Myocyte (in vitro differentiated cells): ENCODE data around the gene AQP2. TPM values are rescaled to one million over a fixed set of nuclear protein-coding genes. Genes with fewer than 3 reads are reported as not detected.

ENCODE experiments used
- DNase-seq: peaks from one replicate; pipeline ENCODE4 v3.0.0-alpha.2; 2012; ENCODE audit warnings: low read depth
- total RNA-seq: library from RNA; depleted of rRNA; stranded (reverse); fragments of >200 nt; gene quantifications from 2 replicates; pipeline ENCODE4 v1.2.3, GENCODE V29; 2014

AQP2 gene
- total RNA-seq, 1 donor from 2014 or later = not detected

DNA sequence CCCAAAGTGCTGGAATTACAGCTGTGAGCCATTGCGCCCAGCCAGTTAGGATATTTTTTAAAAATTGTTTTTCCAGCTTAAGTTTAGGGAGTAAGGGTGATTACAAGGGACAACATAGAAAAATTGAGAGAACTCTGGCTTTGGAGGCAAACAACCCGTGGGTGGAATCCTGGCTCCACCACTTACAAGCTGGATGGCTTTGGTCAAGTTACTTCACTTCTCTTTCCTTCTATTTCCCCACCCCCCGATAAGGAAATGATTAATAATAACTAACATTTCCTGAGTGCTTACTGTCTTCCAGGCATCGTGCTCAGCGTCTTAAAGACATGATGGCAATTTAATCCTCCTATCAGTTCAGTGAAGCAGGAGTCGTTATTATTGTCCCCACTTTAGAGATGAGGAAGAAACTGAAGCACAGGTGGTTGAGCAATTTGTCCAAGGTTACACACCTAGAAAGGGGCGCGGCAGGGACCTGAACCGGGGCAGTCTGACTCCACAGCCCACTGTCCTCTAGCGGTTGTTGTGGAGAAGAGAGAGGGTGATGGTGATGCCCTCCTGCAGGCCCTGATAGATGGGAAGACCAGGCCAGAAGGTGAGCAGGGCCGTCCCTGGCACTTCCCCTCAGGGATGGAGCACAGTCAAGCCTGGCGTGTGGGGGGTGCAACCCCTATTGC is 30.2 kb upstream of the AQP2 start:
- no peak for DNase-seq

DNA sequence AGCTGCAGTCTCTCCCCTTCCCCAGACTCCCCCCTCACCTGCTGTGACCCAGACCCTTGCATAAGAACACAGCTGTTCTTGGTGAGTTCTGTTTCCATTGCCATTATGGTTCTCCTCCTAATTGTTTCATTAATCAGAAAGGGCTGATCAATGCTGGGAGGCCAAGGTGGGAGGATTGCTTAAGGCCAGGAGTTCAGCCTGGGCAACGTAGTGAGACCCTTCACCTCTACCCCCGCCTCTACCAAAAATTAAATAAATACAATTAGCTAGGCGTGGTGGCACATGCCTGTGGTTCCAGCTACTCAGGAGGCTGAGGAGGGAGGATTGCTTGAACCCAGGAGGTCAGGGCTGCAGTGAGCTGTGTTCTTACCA is 29.6 kb upstream of the AQP2 start:
- no peak for DNase-seq

- DNase-seq = no peak
Measured at GRCh38 chr12:49921299-49921698, 29.2 kb upstream of the AQP2 start.

- no peak for DNase-seq
Measured at GRCh38 chr12:49921936-49922335, 28.6 kb upstream of the AQP2 start.

DNA sequence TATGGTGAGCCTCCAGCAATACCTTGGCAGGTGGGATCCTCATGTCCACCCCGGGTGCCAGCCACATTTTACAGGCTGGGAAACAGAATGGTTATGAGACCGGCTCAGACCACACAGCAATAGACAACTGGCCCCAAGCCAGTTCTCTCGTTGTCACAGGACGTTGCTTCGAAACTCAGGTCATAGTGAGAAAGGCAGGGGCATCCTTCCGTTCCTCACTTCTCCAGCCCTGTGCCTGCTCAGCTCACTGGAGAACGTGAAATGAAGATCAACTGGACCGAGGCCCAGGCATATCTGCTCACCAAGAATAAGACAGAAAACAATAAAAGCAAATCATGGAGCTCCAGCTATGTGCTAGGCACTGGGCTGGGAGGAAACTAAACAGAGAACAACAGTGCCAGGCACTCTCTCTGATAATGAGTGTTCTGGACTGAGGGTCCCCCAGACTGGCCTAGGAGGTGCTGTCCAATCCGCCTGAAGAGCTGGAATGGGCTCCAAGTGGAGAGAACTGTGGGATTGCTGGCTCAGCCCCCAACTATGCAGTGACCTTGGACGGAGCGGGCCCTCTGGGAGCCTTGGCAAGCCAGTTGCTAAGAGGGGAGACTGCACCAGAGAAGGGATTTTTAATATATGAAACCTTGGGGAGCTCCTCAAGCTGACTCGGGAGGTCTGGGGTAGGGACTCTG is 28.0 kb upstream of the AQP2 start:
- no peak for DNase-seq

- no peak for DNase-seq
Measured at GRCh38 chr12:49923035-49923644, 27.4 kb upstream of the AQP2 start.

GRCh38 chr12:49923880-49924556 is 26.5 kb upstream of the AQP2 start:
- DNase-seq = no peak

GRCh38 chr12:49924628-49925246 is 25.8 kb upstream of the AQP2 start:
- DNase-seq = no peak

DNA sequence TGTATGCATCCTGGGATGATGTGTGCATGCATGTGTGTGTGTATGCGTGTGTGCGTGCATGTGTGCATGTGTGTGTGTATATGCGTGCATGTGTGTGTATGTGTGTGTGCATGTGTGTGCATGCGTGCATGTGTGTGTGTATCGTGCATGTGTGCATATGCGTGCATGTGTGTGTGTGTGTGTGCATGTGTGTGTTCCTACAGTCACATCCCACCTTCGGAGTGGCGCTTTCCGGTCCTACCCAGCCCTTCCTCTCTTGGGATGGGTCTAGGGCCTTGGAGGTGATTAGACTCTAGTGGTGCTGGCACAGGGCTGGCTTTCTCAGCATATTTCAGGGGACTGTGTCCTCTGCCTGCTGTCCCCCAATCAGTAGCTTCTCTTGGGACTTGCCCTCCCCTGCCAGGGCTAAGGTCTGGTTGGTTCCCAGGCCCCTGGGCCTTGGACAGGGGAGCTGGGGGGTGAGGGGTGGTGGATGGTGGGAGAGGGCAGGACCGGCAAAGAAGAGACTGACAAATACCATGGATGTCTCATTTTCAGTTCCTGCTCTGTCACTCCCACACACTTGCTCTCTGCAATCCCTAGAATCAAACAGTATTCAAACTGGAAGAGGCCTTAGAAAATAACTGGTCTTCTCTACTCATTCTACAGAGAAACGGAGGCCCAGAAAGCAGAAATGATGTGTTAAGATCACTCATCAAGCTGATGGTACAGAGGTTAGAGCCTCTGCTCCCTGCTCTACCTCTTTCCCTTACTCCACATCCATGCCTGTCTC is 24.9 kb upstream of the AQP2 start:
- no peak for DNase-seq

DNA sequence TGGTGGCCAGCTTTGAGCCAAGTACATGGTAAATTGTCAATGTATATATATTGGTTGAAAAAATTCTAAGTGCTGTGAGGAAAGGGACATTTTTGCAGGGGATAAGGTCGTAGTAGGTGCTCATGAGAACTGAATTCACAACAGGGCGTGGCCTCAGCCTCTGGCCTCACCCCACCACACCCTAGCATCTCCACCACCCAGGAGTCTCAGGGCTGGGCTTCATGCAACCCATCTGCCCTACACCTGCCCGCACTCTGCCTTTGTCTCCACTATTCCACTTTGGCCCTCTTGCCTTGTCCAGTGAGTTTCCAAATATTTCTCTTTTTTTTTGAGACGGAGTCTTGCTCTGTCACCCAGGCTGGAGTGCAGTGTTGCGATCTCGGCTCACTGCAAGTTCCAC is 22.1 kb upstream of the AQP2 start:
- no peak for DNase-seq

DNA sequence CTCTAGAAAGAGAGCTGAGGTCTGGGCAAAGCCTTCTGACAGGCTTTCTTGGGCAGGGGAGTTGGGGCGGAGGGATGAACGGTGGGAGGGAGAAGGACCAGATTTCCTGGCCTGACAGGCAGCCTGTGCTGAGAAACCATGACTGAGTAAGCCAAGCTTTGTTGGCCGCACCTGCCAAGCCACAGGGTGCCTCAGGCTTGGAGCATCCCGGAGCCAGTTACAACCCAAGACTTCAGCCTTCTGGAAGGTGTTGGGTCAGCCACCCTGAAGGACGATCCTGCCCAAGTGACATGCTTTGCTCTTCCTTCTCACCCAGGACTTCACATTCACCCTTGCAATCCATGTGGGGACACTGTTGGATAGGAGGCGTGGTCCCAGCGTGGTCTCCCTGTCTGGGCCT is 21.0 kb upstream of the AQP2 start:
- no peak for DNase-seq

- peak; percentile 46 for DNase-seq
Measured at GRCh38 chr12:49930515-49931288, 19.8 kb upstream of the AQP2 start.

- no peak for DNase-seq
Measured at GRCh38 chr12:49932023-49932422, 18.5 kb upstream of the AQP2 start.

DNA sequence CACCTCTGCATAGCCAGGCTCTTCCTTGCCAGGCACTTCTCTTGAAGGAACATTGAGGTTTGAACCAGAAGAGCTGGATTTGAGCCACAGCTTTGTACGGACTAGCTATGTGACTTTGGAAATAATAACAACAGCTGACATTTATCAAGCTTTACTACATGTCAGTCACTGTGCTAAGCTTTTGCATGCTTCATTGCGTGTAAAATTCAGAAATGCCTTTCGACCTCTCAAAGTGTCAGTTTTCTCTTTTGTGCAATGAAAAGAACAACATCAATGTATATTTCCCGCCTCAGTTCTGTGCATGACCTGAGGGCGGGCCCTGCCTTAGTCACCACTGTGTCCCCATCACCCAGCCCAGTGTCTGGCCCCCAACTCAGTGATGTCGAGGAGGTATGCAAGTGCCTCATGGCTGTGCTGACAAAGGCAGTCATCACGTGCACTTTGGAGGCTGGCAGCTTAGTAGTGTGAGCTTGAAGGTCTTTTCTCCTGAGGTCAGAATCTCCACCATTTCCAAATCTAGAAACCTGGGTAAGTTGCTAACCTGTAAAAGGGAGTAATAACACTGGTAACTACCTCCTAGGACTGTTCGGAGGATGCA is 17.9 kb upstream of the AQP2 start:
- no peak for DNase-seq

DNA sequence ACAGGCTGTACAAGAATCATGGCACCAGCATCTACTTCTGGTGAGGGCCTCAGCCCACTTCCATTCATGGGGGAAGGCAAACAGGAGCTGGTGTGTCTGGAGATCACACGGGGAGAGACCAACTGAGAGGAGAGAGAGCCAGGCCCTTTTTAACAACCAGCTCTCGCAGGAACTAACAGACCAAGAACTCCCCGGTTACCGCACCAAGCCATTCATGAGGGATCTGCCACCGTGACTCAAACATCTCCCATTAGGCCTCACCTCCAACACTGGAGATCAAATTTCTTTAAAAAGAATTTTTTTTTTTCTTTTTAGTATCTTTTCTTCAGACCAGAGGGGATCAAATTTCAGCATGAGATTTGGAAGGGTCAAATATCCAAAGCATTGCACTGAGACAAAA is 16.7 kb upstream of the AQP2 start:
- DNase-seq = peak; percentile 65

DNA sequence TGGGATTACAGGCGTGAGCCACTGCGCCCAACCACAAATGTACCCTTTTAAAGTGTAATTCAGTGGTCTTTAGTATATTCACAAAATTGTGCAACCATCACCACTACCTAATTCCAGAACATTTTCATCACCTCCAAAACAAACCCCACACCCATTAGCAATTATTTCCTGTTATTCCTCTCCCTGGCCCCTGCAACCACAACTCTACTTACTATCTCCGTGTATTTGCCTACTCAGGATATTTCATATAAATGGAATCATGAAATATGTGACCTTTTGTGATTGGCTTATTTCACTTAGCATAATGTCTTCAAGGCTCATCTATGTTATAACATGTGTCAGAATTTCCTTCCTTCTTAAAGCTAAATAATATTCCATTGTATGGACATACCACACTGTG is 16.0 kb upstream of the AQP2 start:
- DNase-seq = no peak

- no peak for DNase-seq
Measured at GRCh38 chr12:49936925-49937324, 13.6 kb upstream of the AQP2 start.

GRCh38 chr12:49937639-49938300 is 12.8 kb upstream of the AQP2 start:
- DNase-seq = peak; percentile 23

GRCh38 chr12:49939307-49939706 is 11.2 kb upstream of the AQP2 start:
- DNase-seq = no peak
